A673 (cell line): Measurements from ENCODE around the gene DRAM1.

Source experiments
- CTCF ChIP-seq: fragments of 300-800, 200-600 bp; sonication (generic); conservative IDR thresholded peaks from 2 replicates; pipeline ENCODE4 v1.5.1; 2017; ENCODE audit warnings: low read depth, mild to moderate bottlenecking, antibody characterized with exemption, low read length, moderate library complexity, mixed read lengths
- EZH2 ChIP-seq: fragments of 200-600 bp; sonication (generic); IDR thresholded peaks from 2 replicates; pipeline ENCODE4 v1.6.1; 2017; ENCODE audit warnings: borderline replicate concordance, low read depth, mild to moderate bottlenecking, mixed read lengths, antibody characterized with exemption, low read length; ENCODE audit not compliant: poor library complexity, severe bottlenecking

DNA sequence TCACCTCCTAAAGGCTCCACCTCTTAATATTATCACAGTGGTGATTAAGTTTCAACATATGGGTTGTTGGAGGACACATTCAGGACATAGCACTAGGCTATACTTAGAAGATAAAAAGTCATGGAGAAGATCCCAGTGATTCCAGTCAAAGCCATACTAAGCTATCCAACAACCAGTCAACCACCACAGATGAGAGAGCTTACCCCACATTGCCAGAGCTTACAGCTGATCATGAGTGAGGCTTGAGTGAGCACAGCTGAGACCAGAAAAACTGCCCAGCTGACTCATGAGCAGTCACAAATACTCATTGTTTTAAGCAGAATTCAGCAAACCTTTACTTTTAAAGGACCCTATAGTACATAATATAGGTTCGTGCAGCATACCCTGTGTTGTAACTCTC is 85.1 kb downstream of the DRAM1 start:
- no peak for TF ChIP-seq CTCF
- TF ChIP-seq EZH2: no peak
